ENCODE results near the gene NRL. TPM values are rescaled to one million over a fixed set of nuclear protein-coding genes. Genes with fewer than 3 reads are reported as not detected.
A peak's percentile ranks its signal among the peaks of the same experiment; 100 is the strongest.

Gene NRL
- total RNA-seq, 1 experiment from 2014 or later = 0.66 TPM

GRCh38 chr14:24139272-24139934, 24.7 kb upstream of the NRL start:
- Histone ChIP-seq H3K9me3 (ENCODE audit: control insufficient read depth in 1 of 2, insufficient read depth in 1 of 2, low read depth in 1 of 2, low read length in 2 of 2) (no peaks in the 10 kb centered on the region), H2AFZ (ENCODE audit: low read depth, low read length, poor library complexity, severe bottlenecking) (no peak overlapping the region), H3K36me3 (ENCODE audit: control insufficient read depth in 1 of 2, insufficient read depth in 2 of 2, low read length in 2 of 2) (peaks cover 21 to 25% of the 10 kb centered on the region in 2 experiments), H3K9ac (ENCODE audit: low read length) (no peak overlapping the region), H3K27ac (ENCODE audit: low read depth, low read length) (peak overlapping the region; percentile 91; the same call in 1 of the 2 replicates), H4K20me1 (ENCODE audit: insufficient read depth) (no peaks in the 10 kb centered on the region), H3K4me2 (ENCODE audit: low read length) (peak overlapping the region; percentile 91), H3K79me2 (ENCODE audit: insufficient read depth, low read length) (peaks cover 45% of the 10 kb centered on the region), H3K4me3 (replicated peaks in 1 of 2; ENCODE audit: low read depth in 1 of 2, low read length in 2 of 2) (peak overlapping the region; percentile 66 to 87; a peak in 3 of 4 replicates), H3K27me3 (ENCODE audit: insufficient read depth, low read length) (no peaks in the 10 kb centered on the region), H3K4me1 (ENCODE audit: control insufficient read depth in 1 of 2, insufficient read depth in 2 of 2, low read length in 2 of 2) (peaks cover 26 to 48% of the 10 kb centered on the region in 2 experiments), H3K9me2 (ENCODE audit: insufficient read depth) (no peaks in the 10 kb centered on the region)
- ATAC-seq (no peak), DNase-seq (ENCODE audit: low read depth, low spot score) (no peak)
- ChIA-PET POLR2A (interaction anchor here (1.3 to 2.9 kb wide), 3 partner anchors 7 to 25 kb away, joined by 4 to 36 read pairs (median 7); partner anchors contain the start of genes DCAF11, IRF9, NRL and PSME2), CTCF (interaction anchor here (0.6 to 2.0 kb wide), 2 partner anchors 31 to 81 kb away, joined by 3 to 7 read pairs; no protein-coding TSS in a partner anchor), RAD21 (ENCODE audit: low non-redundant PET in 1 of 2, low total read pairs in 2 of 2, uncharacterized antibody in 2 of 2, unreplicated experiment in 2 of 2) (no interaction called here)
- no peak for TF ChIP-seq POLR2AphosphoS5 (IDR thresholded peaks at IDR 0.05; ENCODE audit: low read depth, low read length)
- TF ChIP-seq, protein P1, sequence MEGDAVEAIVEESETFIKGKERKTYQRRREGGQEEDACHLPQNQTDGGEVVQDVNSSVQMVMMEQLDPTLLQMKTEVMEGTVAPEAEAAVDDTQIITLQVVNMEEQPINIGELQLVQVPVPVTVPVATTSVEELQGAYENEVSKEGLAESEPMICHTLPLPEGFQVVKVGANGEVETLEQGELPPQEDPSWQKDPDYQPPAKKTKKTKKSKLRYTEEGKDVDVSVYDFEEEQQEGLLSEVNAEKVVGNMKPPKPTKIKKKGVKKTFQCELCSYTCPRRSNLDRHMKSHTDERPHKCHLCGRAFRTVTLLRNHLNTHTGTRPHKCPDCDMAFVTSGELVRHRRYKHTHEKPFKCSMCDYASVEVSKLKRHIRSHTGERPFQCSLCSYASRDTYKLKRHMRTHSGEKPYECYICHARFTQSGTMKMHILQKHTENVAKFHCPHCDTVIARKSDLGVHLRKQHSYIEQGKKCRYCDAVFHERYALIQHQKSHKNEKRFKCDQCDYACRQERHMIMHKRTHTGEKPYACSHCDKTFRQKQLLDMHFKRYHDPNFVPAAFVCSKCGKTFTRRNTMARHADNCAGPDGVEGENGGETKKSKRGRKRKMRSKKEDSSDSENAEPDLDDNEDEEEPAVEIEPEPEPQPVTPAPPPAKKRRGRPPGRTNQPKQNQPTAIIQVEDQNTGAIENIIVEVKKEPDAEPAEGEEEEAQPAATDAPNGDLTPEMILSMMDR (IDR thresholded peaks at IDR 0.05 in 2 of 3, conservative IDR thresholded peaks at IDR 0.05 in 1 of 3; ENCODE audit: borderline replicate concordance in 1 of 3, insufficient read depth in 1 of 3, low read depth in 2 of 3, low read length in 2 of 3) = peak in 2 of 3 experiments; percentile 27 to 30; a peak in 3 of 6 replicates
- no TSS peak for BruUV-seq (replicated peaks)
- intact Hi-C loops (cut with micrococcal nuclease) = no loop called here

Data from HCT116 (cell line).